WTC11 (cell line): ENCODE data around the gene APOBEC2. TPM values are rescaled to one million over a fixed set of nuclear protein-coding genes. Genes with fewer than 3 reads are reported as not detected.

Experiments
- ATAC-seq: fragments of 200-7000 bp; cut with Tn5 transposase; 2 replicates; pipeline ENCODE4 v1.10.0; 2021; ENCODE audit warnings: mild to moderate bottlenecking, moderate library complexity
- CTCF ChIA-PET: fragments of 300-600 bp; sonication (Branson Sonifier 250); formaldehyde crosslinking; loops from one replicate; lab custom pipeline; 2021; ENCODE audit warnings: antibody characterized with exemption; lab: Charles Lee
- POLR2A ChIA-PET: fragments of 350-600 bp; sonication (Branson Sonifier 250); formaldehyde crosslinking; loops from one replicate; lab custom pipeline; 2021; ENCODE audit warnings: antibody characterized with exemption; lab: Charles Lee
- DNase-seq: peaks from one replicate; pipeline ENCODE4 v3.0.0; 2021; ENCODE audit warnings: low spot score
- H3K27ac Mint-ChIP-seq: 2 replicates; pipeline ENCODE4 v1.8.0; 2021; ENCODE audit warnings: mixed read lengths
- H3K27me3 Mint-ChIP-seq: 2 replicates; pipeline ENCODE4 v1.8.0; 2021; ENCODE audit warnings: low read depth, mild to moderate bottlenecking, moderate library complexity, mixed read lengths
- H3K36me3 Mint-ChIP-seq: 2 replicates; pipeline ENCODE4 v1.8.0; 2021; ENCODE audit warnings: mixed read lengths
- H3K4me1 Mint-ChIP-seq: 2 replicates; pipeline ENCODE4 v1.8.0; 2022; ENCODE audit warnings: mixed read lengths
- H3K4me3 Mint-ChIP-seq: 2 replicates; pipeline ENCODE4 v1.8.0; 2021; ENCODE audit warnings: mild to moderate bottlenecking, moderate library complexity, mixed read lengths
- H3K9me3 Mint-ChIP-seq: 2 replicates; pipeline ENCODE4 v1.8.0; 2021; ENCODE audit warnings: mixed read lengths
- ESRRA ChIP-seq: sonication (generic); formaldehyde crosslinking; IDR thresholded peaks from 2 replicates; pipeline ENCODE4 v1.8.1; 2022; ENCODE audit warnings: mild to moderate bottlenecking, missing genetic modification reagents, borderline replicate concordance
- FOXJ3 ChIP-seq: sonication (generic); formaldehyde crosslinking; IDR thresholded peaks from 2 replicates; pipeline ENCODE4 v1.9.0; 2021; ENCODE audit warnings: missing genetic modification reagents, mild to moderate bottlenecking, borderline replicate concordance
- KAT7 ChIP-seq: sonication (generic); formaldehyde crosslinking; IDR thresholded peaks from 2 replicates; pipeline ENCODE4 v1.8.1; 2023; ENCODE audit warnings: missing genetic modification reagents, mild to moderate bottlenecking, borderline replicate concordance
- NFATC4 ChIP-seq: fragments of 250-450 bp; sonication (Bioruptor Pico); IDR thresholded peaks from 2 replicates; pipeline ENCODE4 v1.9.0; 2021; ENCODE audit warnings: mild to moderate bottlenecking
- OVOL2 ChIP-seq: fragments of 250-450 bp; sonication (Bioruptor Pico); IDR thresholded peaks from 2 replicates; pipeline ENCODE4 v1.9.0; 2021; ENCODE audit warnings: mild to moderate bottlenecking, borderline replicate concordance
- SMAD3 ChIP-seq: sonication (generic); formaldehyde crosslinking; IDR thresholded peaks from 2 replicates; pipeline ENCODE4 v1.8.0; 2022; ENCODE audit warnings: missing genetic modification reagents, mild to moderate bottlenecking, borderline replicate concordance
- SMAD4 ChIP-seq: sonication (generic); formaldehyde crosslinking; IDR thresholded peaks from 2 replicates; pipeline ENCODE4 v1.8.0; 2022; ENCODE audit warnings: mild to moderate bottlenecking, missing genetic modification reagents
- ZNF423 ChIP-seq: fragments of 250-450 bp; sonication (Bioruptor Pico); IDR thresholded peaks from 2 replicates; pipeline ENCODE4 v2.1.2; 2022; ENCODE audit warnings: mild to moderate bottlenecking, moderate library complexity
- ZNF671 ChIP-seq: fragments of 250-450 bp; sonication (Bioruptor Pico); IDR thresholded peaks from 2 replicates; pipeline ENCODE4 v1.8.0; 2021; ENCODE audit warnings: mild to moderate bottlenecking
- total RNA-seq: library from RNA; stranded (reverse); gene quantifications from 3 replicates; pipeline ENCODE4 v1.2.3, GENCODE V29; 2021
- TF ChIP-seq, protein P1 (sequence below): sonication (generic); formaldehyde crosslinking; IDR thresholded peaks from 2 replicates; pipeline ENCODE4 v1.8.0; 2022; ENCODE audit warnings: mild to moderate bottlenecking, missing genetic modification reagents
- TF ChIP-seq, protein P2 (sequence below): fragments of 250-450 bp; sonication (Bioruptor Pico); IDR thresholded peaks from 2 replicates; pipeline ENCODE4 v1.9.0; 2021; ENCODE audit warnings: mild to moderate bottlenecking
- TF ChIP-seq, protein P3 (sequence below): sonication (generic); formaldehyde crosslinking; IDR thresholded peaks from 2 replicates; pipeline ENCODE4 v1.8.0; 2022; ENCODE audit warnings: missing genetic modification reagents
- TF ChIP-seq, protein P4 (sequence below): sonication (generic); formaldehyde crosslinking; conservative IDR thresholded peaks from 2 replicates; pipeline ENCODE4 v1.8.1; 2023; ENCODE audit warnings: mild to moderate bottlenecking, low read depth, missing genetic modification reagents, moderate library complexity
- TF ChIP-seq, protein P5 (sequence below): fragments of 250-450 bp; sonication (Bioruptor Pico); IDR thresholded peaks from 2 replicates; pipeline ENCODE4 v1.9.0; 2021; ENCODE audit warnings: moderate library complexity, mild to moderate bottlenecking, inconsistent platforms, borderline replicate concordance
- TF ChIP-seq, protein P6 (sequence below): sonication (generic); formaldehyde crosslinking; IDR thresholded peaks from 2 replicates; pipeline ENCODE4 v1.8.1; 2023; ENCODE audit warnings: mild to moderate bottlenecking, missing genetic modification reagents, moderate library complexity
- TF ChIP-seq, protein P7 (sequence below): sonication (generic); formaldehyde crosslinking; IDR thresholded peaks from 2 replicates; pipeline ENCODE4 v1.8.0; 2023; ENCODE audit warnings: missing genetic modification reagents

APOBEC2 gene
- total RNA-seq, 1 experiment from 2014 or later: not detected

DNA sequence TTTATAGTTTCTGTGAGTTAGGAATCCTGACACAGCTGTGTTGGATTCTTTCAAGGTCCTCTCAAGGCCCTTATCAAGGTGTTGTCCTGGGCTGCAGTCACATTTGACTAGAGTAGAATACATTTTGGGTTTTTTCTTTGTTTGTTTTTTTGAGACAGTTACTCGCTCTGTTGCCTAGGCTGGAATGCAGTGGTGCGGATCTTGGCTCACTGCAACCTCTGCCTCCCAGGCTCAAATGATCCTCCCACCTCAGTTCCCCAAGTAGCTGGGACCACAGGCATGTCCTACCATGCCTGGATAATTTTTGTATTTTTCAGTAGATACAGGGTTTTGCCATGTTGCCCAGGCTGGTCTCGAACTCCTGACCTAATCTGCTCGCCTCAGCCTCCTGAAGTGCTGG lies 35.4 kb downstream of the APOBEC2 start:
- H3K27me3 Mint-ChIP-seq: no peaks in the 10 kb centered on the region
- H3K4me3 Mint-ChIP-seq: no peak overlapping the region
- peaks cover 79% of the 10 kb centered on the region for H3K36me3 Mint-ChIP-seq
- ChIA-PET CTCF (interaction anchor here (0.7 to 1.4 kb wide), 3 partner anchors 12 to 94 kb away, joined by 3 to 6 read pairs (median 5); partner anchors contain the start of gene OARD1), POLR2A (interaction anchor here (0.9 to 1.4 kb wide), 2 partner anchors 13 to 16 kb away, joined by 3 read pairs; partner anchors contain the start of genes NFYA and OARD1)
- DNase-seq (no peak), ATAC-seq (no peak)
- TF ChIP-seq FOXJ3 (no peak), KAT7 (CRISPR knock-in tag) (no peak), ZNF423 (CRISPR knock-in tag) (no peak)
- no peaks in the 10 kb centered on the region for H3K9me3 Mint-ChIP-seq
- no peaks in the 10 kb centered on the region for H3K4me1 Mint-ChIP-seq
- no peak overlapping the region for H3K27ac Mint-ChIP-seq

DNA sequence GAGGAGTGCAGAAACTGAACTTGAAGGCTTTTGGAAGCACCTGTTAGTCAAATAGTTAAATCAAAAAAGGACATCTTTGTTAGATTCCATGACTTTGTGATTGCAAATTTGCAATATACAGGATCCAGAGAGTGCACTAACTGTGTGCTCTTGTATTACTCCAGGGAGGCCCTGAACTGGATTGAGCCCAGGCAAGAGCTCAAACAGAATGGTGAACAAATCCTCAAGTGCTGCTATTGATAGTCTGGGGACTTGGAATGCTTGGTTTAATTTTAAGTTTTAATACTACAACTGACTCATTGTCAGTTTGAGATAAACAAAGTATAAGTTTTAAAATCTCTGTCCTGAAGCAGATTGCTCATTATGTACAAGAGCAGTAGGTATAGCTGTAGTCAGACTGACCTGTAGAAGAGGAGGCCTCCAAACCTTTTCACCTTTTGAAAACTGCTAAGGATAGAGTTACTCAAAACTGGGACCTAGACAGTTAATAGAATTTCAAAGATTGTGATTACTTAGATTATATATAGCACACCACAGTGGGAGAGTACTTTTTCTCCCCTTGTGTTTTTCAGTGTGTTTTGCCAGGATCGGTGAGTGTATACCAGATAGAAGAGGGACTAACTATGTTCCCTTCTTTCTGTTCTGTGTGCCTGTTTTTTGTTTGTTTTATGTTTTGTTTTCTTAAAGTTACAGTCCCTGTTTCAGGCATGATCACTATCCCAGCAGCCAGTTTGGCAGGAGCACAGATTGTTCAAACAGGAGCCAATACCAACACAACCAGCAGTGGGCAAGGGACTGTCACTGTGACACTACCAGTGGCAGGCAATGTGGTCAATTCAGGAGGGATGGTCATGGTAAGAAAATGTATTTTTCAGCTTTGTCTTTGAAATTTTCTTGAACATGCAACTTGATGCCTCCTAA lies 38.1 kb downstream of the APOBEC2 start:
- H3K4me1 Mint-ChIP-seq: no peaks in the 10 kb centered on the region
- ChIA-PET CTCF (interaction anchor here (1.1 to 2.0 kb wide), 3 partner anchors 91 to 101 kb away, joined by 3 to 7 read pairs (median 4); no protein-coding TSS in a partner anchor), POLR2A (interaction anchor here (1.3 kb wide), 1 partner anchor 10 kb away, joined by 3 read pairs; no protein-coding TSS in a partner anchor)

DNA sequence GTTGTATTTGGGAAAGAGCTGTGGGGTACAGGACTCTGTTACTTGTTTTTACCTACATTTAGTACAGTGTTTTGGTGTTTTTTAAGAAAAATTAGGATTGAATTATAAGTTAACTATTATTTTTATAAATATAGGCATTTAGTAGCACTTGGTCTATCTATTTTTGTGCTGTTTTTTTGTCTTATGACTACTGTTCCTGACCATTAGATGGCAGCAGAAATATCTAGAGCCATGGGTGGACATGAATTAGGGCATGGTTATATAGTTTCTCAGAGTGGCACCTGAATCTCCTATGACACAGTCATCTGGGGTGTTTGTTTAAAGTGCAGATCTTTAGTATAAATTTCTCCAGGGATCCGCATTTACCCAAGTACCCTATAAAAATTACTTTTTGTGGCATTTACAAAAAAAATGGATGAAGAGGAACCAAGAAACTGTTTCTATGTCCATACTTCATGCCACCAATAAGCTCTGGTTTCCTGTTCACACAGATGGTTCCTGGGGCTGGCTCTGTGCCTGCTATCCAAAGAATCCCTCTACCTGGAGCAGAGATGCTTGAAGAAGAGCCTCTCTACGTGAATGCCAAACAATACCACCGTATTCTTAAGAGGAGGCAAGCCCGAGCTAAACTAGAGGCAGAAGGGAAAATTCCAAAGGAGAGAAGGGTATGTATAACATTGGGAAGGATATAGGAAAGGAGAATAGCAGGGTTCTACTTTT lies 39.6 kb downstream of the APOBEC2 start:
- ChIA-PET POLR2A (interaction anchor here (1.3 kb wide), 1 partner anchor 8 kb away, joined by 3 read pairs; no protein-coding TSS in a partner anchor), CTCF (interaction anchor here (1.0 to 1.2 kb wide), 3 partner anchors 90 to 99 kb away, joined by 3 to 4 read pairs (median 4); no protein-coding TSS in a partner anchor)
- Mint-ChIP-seq H3K9me3 (no peaks in the 10 kb centered on the region), H3K4me1 (no peaks in the 10 kb centered on the region), H3K36me3 (peaks cover 84% of the 10 kb centered on the region), H3K27ac (no peak overlapping the region), H3K4me3 (no peak overlapping the region), H3K27me3 (no peaks in the 10 kb centered on the region)
- DNase-seq: no peak
- ATAC-seq: no peak
- TF ChIP-seq, protein P1, sequence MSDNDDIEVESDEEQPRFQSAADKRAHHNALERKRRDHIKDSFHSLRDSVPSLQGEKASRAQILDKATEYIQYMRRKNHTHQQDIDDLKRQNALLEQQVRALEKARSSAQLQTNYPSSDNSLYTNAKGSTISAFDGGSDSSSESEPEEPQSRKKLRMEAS (CRISPR knock-in tag): no peak
- TF ChIP-seq ESRRA (CRISPR knock-in tag) (no peak), OVOL2 (CRISPR knock-in tag) (no peak), ZNF671 (no peak)
- TF ChIP-seq, protein P2, sequence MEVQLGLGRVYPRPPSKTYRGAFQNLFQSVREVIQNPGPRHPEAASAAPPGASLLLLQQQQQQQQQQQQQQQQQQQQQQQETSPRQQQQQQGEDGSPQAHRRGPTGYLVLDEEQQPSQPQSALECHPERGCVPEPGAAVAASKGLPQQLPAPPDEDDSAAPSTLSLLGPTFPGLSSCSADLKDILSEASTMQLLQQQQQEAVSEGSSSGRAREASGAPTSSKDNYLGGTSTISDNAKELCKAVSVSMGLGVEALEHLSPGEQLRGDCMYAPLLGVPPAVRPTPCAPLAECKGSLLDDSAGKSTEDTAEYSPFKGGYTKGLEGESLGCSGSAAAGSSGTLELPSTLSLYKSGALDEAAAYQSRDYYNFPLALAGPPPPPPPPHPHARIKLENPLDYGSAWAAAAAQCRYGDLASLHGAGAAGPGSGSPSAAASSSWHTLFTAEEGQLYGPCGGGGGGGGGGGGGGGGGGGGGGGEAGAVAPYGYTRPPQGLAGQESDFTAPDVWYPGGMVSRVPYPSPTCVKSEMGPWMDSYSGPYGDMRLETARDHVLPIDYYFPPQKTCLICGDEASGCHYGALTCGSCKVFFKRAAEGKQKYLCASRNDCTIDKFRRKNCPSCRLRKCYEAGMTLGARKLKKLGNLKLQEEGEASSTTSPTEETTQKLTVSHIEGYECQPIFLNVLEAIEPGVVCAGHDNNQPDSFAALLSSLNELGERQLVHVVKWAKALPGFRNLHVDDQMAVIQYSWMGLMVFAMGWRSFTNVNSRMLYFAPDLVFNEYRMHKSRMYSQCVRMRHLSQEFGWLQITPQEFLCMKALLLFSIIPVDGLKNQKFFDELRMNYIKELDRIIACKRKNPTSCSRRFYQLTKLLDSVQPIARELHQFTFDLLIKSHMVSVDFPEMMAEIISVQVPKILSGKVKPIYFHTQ (CRISPR knock-in tag): no peak
- TF ChIP-seq, protein P3, sequence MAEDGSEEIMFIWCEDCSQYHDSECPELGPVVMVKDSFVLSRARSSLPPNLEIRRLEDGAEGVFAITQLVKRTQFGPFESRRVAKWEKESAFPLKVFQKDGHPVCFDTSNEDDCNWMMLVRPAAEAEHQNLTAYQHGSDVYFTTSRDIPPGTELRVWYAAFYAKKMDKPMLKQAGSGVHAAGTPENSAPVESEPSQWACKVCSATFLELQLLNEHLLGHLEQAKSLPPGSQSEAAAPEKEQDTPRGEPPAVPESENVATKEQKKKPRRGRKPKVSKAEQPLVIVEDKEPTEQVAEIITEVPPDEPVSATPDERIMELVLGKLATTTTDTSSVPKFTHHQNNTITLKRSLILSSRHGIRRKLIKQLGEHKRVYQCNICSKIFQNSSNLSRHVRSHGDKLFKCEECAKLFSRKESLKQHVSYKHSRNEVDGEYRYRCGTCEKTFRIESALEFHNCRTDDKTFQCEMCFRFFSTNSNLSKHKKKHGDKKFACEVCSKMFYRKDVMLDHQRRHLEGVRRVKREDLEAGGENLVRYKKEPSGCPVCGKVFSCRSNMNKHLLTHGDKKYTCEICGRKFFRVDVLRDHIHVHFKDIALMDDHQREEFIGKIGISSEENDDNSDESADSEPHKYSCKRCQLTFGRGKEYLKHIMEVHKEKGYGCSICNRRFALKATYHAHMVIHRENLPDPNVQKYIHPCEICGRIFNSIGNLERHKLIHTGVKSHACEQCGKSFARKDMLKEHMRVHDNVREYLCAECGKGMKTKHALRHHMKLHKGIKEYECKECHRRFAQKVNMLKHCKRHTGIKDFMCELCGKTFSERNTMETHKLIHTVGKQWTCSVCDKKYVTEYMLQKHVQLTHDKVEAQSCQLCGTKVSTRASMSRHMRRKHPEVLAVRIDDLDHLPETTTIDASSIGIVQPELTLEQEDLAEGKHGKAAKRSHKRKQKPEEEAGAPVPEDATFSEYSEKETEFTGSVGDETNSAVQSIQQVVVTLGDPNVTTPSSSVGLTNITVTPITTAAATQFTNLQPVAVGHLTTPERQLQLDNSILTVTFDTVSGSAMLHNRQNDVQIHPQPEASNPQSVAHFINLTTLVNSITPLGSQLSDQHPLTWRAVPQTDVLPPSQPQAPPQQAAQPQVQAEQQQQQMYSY (CRISPR knock-in tag): no peak
- TF ChIP-seq, protein P4, sequence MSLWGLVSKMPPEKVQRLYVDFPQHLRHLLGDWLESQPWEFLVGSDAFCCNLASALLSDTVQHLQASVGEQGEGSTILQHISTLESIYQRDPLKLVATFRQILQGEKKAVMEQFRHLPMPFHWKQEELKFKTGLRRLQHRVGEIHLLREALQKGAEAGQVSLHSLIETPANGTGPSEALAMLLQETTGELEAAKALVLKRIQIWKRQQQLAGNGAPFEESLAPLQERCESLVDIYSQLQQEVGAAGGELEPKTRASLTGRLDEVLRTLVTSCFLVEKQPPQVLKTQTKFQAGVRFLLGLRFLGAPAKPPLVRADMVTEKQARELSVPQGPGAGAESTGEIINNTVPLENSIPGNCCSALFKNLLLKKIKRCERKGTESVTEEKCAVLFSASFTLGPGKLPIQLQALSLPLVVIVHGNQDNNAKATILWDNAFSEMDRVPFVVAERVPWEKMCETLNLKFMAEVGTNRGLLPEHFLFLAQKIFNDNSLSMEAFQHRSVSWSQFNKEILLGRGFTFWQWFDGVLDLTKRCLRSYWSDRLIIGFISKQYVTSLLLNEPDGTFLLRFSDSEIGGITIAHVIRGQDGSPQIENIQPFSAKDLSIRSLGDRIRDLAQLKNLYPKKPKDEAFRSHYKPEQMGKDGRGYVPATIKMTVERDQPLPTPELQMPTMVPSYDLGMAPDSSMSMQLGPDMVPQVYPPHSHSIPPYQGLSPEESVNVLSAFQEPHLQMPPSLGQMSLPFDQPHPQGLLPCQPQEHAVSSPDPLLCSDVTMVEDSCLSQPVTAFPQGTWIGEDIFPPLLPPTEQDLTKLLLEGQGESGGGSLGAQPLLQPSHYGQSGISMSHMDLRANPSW (CRISPR knock-in tag): no peak
- TF ChIP-seq, protein P5, sequence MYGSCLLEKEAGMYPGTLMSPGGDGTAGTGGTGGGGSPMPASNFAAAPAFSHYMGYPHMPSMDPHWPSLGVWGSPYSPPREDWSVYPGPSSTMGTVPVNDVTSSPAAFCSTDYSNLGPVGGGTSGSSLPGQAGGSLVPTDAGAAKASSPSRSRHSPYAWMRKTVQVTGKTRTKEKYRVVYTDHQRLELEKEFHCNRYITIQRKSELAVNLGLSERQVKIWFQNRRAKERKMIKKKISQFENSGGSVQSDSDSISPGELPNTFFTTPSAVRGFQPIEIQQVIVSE (CRISPR knock-in tag): no peak

More for the DNA sequence above, 38.1 kb downstream of the APOBEC2 start:
- ATAC-seq (no peak), DNase-seq (no peak)
- TF ChIP-seq SMAD3 (CRISPR knock-in tag) (no peak), NFATC4 (CRISPR knock-in tag) (no peak), SMAD4 (CRISPR knock-in tag) (no peak), OVOL2 (CRISPR knock-in tag) (no peak)
- TF ChIP-seq, protein P6, sequence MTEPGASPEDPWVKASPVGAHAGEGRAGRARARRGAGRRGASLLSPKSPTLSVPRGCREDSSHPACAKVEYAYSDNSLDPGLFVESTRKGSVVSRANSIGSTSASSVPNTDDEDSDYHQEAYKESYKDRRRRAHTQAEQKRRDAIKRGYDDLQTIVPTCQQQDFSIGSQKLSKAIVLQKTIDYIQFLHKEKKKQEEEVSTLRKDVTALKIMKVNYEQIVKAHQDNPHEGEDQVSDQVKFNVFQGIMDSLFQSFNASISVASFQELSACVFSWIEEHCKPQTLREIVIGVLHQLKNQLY (CRISPR knock-in tag): no peak
- TF ChIP-seq, protein P7, sequence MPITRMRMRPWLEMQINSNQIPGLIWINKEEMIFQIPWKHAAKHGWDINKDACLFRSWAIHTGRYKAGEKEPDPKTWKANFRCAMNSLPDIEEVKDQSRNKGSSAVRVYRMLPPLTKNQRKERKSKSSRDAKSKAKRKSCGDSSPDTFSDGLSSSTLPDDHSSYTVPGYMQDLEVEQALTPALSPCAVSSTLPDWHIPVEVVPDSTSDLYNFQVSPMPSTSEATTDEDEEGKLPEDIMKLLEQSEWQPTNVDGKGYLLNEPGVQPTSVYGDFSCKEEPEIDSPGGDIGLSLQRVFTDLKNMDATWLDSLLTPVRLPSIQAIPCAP (CRISPR knock-in tag): no peak
- Mint-ChIP-seq H3K4me3 (no peak overlapping the region), H3K9me3 (no peaks in the 10 kb centered on the region), H3K27ac (no peak overlapping the region), H3K36me3 (peaks cover 84% of the 10 kb centered on the region), H3K27me3 (no peaks in the 10 kb centered on the region)
